Neural crest cell (in vitro differentiated cells): ENCODE results near the gene UNK. TPM values are rescaled to one million over a fixed set of nuclear protein-coding genes. Genes with fewer than 3 reads are reported as not detected.
"Not testable (repeated sequence)": the region's sequence is repeated elsewhere in the genome, so short reads cannot be mapped to it uniquely, and the experiment has no call there.

Experiments used
- DNase-seq: peaks from one replicate; pipeline ENCODE4 v3.0.0; 2021; ENCODE audit warnings: low read depth, mixed read lengths, low spot score
- H3K27ac Mint-ChIP-seq: one replicate; pipeline ENCODE4 v1.8.0; 2021; ENCODE audit warnings: mild to moderate bottlenecking, mixed read lengths; ENCODE audit not compliant: unreplicated experiment
- H3K27me3 Mint-ChIP-seq: 2 replicates; pipeline ENCODE4 v1.8.0; 2021; ENCODE audit warnings: low read depth, mild to moderate bottlenecking, mixed read lengths
- H3K36me3 Mint-ChIP-seq: 2 replicates; pipeline ENCODE4 v1.8.0; 2021; ENCODE audit warnings: low read depth, mild to moderate bottlenecking, mixed read lengths
- H3K4me1 Mint-ChIP-seq: 2 replicates; pipeline ENCODE4 v1.8.0; 2021; ENCODE audit warnings: mixed read lengths
- H3K4me3 Mint-ChIP-seq: one replicate; pipeline ENCODE4 v1.8.0; 2021; ENCODE audit warnings: mild to moderate bottlenecking, mixed read lengths
- H3K9me3 Mint-ChIP-seq: 2 replicates; pipeline ENCODE4 v1.8.0; 2021; ENCODE audit warnings: mixed read lengths
- total RNA-seq: library from RNA; stranded (reverse); gene quantifications from 2 replicates; pipeline ENCODE4 v1.2.1, GENCODE V29; 2021
- TF ChIP-seq, protein P1 (sequence below): fragments of 200-600 bp; sonication (generic); conservative IDR thresholded peaks from 2 replicates; pipeline ENCODE4 v1.5.0; 2021; ENCODE audit warnings: antibody characterized with exemption, mild to moderate bottlenecking

The UNK gene
- total RNA-seq, 1 donor from 2014 or later, result 49.3 TPM

- no peak overlapping the region for H3K4me3 Mint-ChIP-seq
- H3K27ac Mint-ChIP-seq, result no peak overlapping the region
- no peaks in the 10 kb centered on the region for H3K27me3 Mint-ChIP-seq
- DNase-seq, result no peak
- no peaks in the 10 kb centered on the region for H3K4me1 Mint-ChIP-seq
- H3K9me3 Mint-ChIP-seq, result no peaks in the 10 kb centered on the region
- TF ChIP-seq, protein P1, sequence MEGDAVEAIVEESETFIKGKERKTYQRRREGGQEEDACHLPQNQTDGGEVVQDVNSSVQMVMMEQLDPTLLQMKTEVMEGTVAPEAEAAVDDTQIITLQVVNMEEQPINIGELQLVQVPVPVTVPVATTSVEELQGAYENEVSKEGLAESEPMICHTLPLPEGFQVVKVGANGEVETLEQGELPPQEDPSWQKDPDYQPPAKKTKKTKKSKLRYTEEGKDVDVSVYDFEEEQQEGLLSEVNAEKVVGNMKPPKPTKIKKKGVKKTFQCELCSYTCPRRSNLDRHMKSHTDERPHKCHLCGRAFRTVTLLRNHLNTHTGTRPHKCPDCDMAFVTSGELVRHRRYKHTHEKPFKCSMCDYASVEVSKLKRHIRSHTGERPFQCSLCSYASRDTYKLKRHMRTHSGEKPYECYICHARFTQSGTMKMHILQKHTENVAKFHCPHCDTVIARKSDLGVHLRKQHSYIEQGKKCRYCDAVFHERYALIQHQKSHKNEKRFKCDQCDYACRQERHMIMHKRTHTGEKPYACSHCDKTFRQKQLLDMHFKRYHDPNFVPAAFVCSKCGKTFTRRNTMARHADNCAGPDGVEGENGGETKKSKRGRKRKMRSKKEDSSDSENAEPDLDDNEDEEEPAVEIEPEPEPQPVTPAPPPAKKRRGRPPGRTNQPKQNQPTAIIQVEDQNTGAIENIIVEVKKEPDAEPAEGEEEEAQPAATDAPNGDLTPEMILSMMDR, result no peak
- H3K36me3 Mint-ChIP-seq, result no peaks in the 10 kb centered on the region
Observed at GRCh38 chr17:75861927-75862317, 77.3 kb downstream of the UNK start.

DNA sequence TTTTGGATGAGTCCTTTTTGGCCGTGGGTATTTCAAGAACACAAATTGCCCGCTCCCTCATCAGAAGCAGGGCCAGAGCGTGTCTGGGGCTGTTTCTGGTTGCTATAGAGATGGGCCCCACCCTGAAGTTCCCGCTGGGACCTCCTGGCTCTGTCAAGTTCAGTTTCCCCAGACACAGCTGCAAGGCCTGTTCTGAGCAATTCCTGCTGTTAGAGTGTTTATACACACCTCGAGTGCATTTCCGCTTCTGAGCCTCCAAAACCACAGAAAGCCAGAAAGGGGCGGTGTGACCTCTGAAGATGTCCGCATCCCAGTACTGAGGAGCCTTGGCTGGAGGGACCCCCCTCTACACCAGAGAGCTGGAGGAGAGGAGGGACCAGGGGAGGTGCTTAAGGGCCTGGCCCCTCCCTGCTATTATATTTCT lies 79.9 kb downstream of the UNK start:
- no peak overlapping the region for H3K4me3 Mint-ChIP-seq
- H3K9me3 Mint-ChIP-seq, result no peaks in the 10 kb centered on the region
- H3K36me3 Mint-ChIP-seq, result no peaks in the 10 kb centered on the region
- DNase-seq, result no peak
- no peak overlapping the region for H3K27ac Mint-ChIP-seq
- peaks cover 8% of the 10 kb centered on the region for H3K4me1 Mint-ChIP-seq
- TF ChIP-seq, protein P1, result no peak
- H3K27me3 Mint-ChIP-seq, result no peaks in the 10 kb centered on the region

GRCh38 chr17:75864887-75865286 lies 80.3 kb downstream of the UNK start:
- H3K9me3 Mint-ChIP-seq, H3K36me3 Mint-ChIP-seq, DNase-seq, H3K4me3 Mint-ChIP-seq, H3K27me3 Mint-ChIP-seq, H3K27ac Mint-ChIP-seq: not testable (repeated sequence)
- H3K4me1 Mint-ChIP-seq, result peaks cover 11% of the 10 kb centered on the region

GRCh38 chr17:75865404-75866188 lies 81.0 kb downstream of the UNK start:
- peaks cover 12% of the 10 kb centered on the region for H3K4me1 Mint-ChIP-seq
- H3K27me3 Mint-ChIP-seq, H3K4me3 Mint-ChIP-seq, H3K36me3 Mint-ChIP-seq, H3K9me3 Mint-ChIP-seq, H3K27ac Mint-ChIP-seq, DNase-seq: not testable (repeated sequence)

GRCh38 chr17:75868730-75869281 lies 84.2 kb downstream of the UNK start:
- H3K27ac Mint-ChIP-seq, H3K27me3 Mint-ChIP-seq, H3K36me3 Mint-ChIP-seq, DNase-seq, H3K9me3 Mint-ChIP-seq, H3K4me3 Mint-ChIP-seq: not testable (repeated sequence)
- H3K4me1 Mint-ChIP-seq, result peaks cover 22% of the 10 kb centered on the region

- Mint-ChIP-seq H3K27me3 (peaks cover 5% of the 10 kb centered on the region), H3K9me3 (no peaks in the 10 kb centered on the region), H3K4me1 (peaks cover 22% of the 10 kb centered on the region), H3K27ac (peak overlapping the region; percentile 91), H3K4me3 (no peak overlapping the region), H3K36me3 (no peaks in the 10 kb centered on the region)
- TF ChIP-seq, protein P1, result no peak
- DNase-seq, result no peak
Observed at GRCh38 chr17:75869282-75870141, 84.9 kb downstream of the UNK start.

- DNase-seq, H3K4me3 Mint-ChIP-seq, H3K36me3 Mint-ChIP-seq, H3K9me3 Mint-ChIP-seq, H3K27ac Mint-ChIP-seq, H3K27me3 Mint-ChIP-seq: not testable (repeated sequence)
- peaks cover 22% of the 10 kb centered on the region for H3K4me1 Mint-ChIP-seq
Observed at GRCh38 chr17:75870228-75870627, 85.6 kb downstream of the UNK start.
